NCI-H2081 (cell line): ENCODE results near the gene ABCB1.

Experiments used
- DNase-seq, 2 experiments: peaks; one replicate each; lab custom pipeline; 2025; lab: John Stamatoyannopoulos, UW

Gene ABCB1

GRCh38 chr7:87513735-87514335, 86.8 kb downstream of the ABCB1 start:
- no peak for DNase-seq

DNA sequence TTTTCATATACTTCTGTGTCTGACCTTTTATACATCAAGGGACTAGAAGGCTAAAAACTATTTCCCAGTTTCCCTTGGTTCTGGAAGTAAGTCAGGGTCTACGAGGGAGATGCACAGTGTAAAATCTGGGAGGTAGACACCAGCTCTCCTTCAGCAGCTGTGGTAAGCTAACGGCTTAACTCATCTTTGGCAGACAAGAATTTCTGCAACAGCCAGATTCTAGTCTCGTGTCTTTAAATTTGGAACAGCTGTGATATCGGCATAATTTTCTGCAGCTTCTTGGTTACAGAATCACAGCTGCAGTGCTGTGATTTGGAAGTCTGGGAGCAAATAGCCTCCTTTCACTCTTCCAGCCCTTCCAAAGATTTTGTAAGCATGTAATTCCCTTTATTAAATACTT, 87.8 kb downstream of the ABCB1 start:
- DNase-seq, result no peak

GRCh38 chr7:87511510-87511909, 89.2 kb downstream of the ABCB1 start:
- no peak for DNase-seq

DNA sequence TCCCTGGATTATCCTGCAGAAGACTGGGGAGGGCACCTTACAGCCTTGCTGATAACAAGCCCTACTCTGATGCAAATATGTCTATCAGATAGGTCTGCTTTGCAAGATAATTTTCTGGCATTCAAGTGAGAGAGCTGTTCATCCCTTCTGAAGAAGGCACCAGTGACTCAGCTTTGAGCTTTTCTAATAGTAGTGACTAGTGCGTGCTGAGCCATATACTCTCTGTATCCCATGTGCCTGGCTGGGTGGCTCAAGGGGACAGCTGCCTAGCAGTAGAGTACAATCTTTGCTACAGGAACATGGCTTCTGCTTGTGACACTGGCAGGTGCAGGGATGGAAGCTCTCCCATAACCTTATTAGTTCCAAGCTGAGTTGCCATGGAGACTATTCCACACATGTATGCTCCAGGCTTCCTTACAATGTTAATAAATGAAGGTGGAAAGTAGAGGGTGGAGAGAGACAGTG, 90.2 kb downstream of the ABCB1 start:
- DNase-seq, result peak in 1 of 2 experiments; percentile 62

- no peak for DNase-seq
These were observed 93.2 kb downstream of the ABCB1 start for GRCh38 chr7:87507446-87507845.

DNA sequence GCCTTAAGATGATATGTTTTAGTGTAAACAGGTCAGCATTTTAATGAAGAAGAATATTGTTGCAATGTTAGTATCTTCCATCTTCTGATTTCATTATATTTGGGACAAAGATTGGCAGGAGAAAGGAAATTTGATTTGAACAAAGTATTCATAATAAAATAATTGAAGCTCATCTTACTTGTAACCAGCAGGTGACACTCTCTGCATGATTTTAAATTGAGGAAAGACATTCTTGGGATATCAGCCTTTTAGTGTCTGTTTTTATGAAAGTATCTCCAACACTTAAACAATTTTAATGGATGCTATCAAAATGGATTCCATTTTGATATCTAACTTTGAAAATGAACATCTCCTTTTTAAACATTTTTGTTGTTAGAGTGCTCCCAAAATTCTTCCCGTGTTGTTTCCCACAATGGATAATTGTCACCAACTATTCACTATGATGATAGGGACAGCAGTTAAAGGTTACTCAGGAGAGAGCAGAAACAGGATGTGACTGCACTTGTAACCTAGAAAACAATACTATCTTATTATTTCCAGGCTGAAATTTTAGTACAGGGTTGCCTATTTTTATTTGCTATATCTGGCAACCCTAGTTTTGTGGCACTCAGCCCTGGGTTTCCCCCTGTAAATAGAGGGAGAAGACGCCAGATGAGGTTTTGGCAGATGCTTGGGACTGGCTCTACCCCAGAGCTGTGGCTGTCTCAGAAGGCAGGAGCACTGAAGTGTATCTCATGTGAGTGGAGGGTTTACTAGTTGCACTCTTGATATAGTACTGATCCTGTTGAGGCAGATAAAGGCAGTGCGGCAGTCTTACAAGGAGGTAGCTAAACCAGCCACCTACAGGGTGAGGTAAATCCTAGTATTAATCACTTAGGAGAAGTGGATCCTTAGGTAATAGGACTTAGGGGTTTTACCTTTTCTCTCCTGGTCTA, 94.2 kb downstream of the ABCB1 start:
- DNase-seq, result peak in 1 of 2 experiments; percentile 30

DNA sequence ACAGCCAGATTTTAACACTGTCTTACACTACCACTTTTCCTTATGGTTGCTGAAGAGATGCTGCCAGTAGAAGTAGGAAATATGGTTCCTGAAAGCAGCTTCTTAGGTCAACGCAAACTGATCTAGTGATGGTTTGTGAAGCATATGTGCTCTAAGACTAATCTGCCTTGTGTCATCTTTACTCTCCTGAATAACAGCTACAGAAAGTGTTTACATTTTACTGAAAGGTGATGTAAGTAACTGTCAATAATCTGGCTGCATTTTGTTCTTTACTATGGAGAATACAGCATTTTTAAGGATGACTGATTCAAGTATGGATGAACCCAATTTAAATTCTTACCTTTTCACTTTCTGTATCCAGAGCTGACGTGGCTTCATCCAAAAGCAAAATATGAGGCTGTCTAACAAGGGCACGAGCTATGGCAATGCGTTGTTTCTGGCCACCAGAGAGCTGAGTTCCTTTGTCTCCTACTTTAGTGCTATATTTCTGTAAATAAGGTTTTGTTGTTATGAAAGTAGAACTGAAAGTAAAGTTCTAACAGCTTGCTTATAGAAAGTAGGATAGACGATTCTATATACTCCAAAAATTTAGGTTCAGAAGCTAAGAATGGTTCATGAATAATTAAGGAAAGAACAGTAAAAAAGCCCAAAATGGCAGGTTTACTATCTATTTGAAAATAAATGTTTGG, 95.0 kb downstream of the ABCB1 start:
- DNase-seq, result no peak

DNA sequence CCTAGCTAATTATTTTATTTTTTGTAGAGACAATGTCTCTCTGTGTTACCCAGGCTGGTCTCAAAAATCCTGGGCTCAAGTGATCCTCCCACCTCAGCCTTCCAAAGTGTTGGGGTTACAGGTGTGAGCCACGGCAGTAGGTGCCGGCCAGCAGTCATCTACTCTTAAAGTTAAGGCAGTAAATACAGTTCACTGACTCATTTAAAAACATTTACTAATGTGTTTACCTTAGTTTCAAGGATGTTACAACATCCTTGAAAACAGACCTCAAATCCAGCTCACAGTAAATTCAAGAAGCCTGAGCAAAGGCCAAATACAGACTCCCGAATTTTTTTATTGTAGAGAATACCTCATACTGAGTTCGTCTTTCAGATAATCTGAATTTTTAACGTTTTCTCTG, 95.6 kb downstream of the ABCB1 start:
- no peak for DNase-seq

- DNase-seq, result no peak
These were observed 101.2 kb downstream of the ABCB1 start for GRCh38 chr7:87499494-87499893.

GRCh38 chr7:87498893-87499292, 101.8 kb downstream of the ABCB1 start:
- no peak for DNase-seq

DNA sequence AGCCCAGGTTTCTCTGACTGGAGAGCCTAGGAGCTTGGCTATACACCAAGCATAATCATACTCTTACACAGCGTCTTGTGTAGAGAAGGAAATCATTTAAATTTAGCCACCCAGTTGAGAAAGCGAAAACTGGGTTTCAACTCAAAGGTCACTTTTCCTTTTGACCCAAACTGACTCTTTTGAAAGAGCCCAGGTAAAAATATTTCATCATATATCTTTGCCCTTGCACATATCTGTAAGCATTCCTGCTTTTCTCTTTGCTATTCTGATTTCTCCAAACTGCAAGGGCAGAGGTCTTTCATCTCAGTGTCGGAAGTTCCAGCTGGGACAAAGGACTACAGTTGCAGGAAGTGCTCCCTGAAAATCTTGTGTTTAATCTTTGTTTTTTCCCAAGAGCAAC, 103.2 kb downstream of the ABCB1 start:
- DNase-seq, result no peak

DNA sequence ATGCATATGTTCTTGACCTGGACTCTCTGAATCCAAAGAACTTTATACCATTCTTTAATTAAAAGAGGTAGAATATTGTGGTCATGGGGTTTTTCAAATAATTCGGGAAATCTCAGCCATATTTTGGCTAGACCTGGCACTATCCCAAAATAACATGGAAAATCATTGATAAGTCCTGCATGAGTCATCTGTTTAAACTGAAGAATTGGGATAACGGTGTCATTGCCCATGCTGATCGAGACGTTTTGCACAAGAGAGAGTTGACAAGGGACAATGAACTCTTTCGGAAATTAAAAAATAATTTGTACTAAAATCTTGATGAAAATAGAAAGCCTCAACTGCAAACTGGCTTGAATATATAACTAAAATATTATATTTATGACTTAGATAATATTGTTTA, 105.3 kb downstream of the ABCB1 start:
- no peak for DNase-seq

GRCh38 chr7:87494454-87494853, 106.2 kb downstream of the ABCB1 start:
- DNase-seq, result no peak

GRCh38 chr7:87483131-87483530, 117.6 kb downstream of the ABCB1 start:
- no peak for DNase-seq

DNA sequence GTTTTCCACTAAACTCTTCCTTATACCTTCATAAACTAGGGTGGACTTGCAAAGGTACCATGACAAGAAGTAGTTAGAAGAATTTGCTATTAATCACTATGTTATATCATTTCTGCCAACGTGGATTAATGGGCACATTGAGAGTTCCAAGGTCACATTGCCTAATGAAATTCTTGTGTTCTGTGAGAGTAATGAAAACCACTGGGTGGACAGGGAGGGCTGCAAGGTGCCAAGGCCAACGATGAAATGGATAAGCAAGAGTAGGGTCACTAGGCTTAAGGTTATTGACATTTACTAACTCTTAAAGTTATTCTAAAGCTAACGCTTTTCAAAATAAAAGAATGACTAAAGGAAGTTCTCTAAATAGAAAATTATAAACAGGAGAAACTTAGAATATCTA, 118.6 kb downstream of the ABCB1 start:
- no peak for DNase-seq

DNA sequence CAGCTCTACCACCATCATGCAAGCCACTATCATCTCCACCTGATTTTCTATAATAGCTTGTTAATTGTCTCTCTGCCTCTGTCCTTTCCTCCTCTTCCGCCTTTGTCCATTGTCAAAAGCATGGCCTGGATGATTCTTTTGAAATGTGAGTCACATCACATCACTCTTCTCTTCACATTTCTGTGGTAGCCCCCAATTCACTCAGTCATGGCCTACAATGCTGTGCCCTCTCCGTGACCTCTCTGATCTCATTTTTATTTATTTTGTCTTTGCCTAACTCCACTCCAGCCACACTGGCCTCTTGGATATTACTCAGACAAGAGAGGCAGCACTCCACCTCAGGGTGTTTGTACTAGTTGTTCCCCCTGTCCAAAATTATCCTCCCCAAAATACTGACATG, 120.3 kb downstream of the ABCB1 start:
- DNase-seq, result no peak

- no peak for DNase-seq
These were observed 120.7 kb downstream of the ABCB1 start for GRCh38 chr7:87479951-87480350.

DNA sequence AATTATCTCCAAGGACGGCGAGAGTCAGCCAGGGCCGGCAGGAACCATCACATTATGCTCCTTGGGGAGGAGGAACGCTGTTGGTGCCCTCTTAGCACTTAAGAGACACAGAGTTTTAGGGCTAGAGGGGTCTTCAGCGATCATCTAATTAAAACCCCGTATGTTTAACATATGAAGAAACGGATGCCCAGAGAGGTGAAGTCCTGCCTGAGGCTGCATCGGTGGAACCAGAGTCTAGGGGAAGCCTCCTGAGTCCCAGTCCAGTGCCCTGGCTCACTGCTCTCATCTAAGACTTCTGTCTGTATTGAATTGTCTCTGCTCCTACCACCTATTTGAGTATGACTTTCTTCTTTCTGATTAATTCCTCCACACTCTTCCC, 124.5 kb downstream of the ABCB1 start:
- DNase-seq, result no peak

DNA sequence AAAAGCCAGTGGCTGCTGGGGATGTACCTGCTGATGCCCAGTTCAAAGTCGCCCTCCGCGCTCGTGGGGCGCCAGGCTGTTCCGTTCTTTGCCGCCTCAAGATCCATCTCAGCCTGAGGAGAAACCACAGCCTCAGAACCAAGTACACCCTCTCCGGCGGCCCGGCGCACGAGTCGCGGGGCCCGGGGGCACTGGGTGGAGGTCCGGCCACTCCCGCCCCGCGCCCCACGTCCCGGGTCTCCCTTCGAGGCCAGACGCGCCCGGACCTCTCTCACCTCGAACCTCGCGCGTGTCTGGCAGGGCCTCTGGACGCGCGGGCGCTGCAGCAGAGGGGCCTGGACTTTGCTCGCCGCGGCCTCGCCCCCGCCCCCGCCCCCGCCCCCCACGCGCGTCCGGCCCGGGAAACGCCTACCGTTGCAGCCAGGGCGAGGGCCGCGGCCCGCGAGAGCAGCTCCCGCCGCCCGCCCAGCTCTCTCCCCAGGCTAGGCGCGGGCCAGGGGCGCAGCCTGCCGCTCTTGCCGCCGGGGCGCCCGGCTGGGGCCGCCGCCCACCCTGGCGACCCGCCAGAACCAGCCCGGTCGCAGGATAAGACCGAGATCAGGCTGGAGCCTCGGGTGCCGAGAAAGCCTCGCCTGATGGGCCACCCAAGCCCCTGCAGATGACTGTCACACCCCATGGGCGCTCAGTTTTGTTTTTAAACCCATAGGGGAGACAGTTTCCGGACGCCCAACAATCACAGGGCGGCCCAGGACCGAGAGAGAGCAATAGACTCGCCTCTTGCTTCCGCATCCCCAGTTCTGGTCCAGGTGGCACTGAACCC, 125.1 kb downstream of the ABCB1 start, which contains the start of gene ABCB4:
TSS of gene ABCB4 (minus strand) at position 322 of the 820 bp plus-strand sequence. CDS start at position 107, 215 bp downstream.
- DNase-seq, result no peak

GRCh38 chr7:87474533-87475358, 125.9 kb downstream of the ABCB1 start:
- no peak for DNase-seq

DNA sequence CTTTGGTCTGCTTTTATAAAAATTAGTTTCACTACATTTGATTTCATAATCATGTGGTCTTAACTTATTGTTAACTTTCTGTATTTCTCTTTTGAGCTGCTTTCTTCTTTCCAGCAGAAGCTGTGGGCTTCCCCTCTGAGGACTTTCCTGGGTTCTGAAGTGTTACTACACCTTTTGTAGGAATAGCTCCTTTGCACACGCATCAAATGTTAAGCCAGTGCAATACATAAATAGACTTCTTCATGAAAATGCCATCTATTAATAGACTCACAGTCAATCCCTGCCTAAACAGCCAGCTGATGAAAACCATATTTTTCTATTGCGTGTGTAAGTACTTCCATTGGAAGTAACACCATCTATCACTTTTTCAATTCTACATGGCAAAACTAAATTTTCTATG, 126.7 kb downstream of the ABCB1 start:
- no peak for DNase-seq
